ENCODE measurements around the gene AHNAK2.
"Not testable (repeated sequence)": the region's sequence is repeated elsewhere in the genome, so short reads cannot be mapped to it uniquely, and the experiment has no call there.

Gene AHNAK2

GRCh38 chr14:104948736-104949031 is 29.5 kb downstream of the AHNAK2 start:
- H3K27ac ChIP-seq (ENCODE audit: low read depth, low read length) = no peak overlapping the region
- H3K4me3 ChIP-seq (ENCODE audit: low read length) = no peak overlapping the region
- H3K27me3 ChIP-seq (ENCODE audit: control insufficient read depth, insufficient read depth, low read length) = no peaks in the 10 kb centered on the region
- no peak overlapping the region for H3K9ac ChIP-seq (ENCODE audit: low read length)
- no peaks in the 10 kb centered on the region for H3K4me1 ChIP-seq (ENCODE audit: control insufficient read depth, insufficient read depth, low read length)
- no peaks in the 10 kb centered on the region for H3K36me3 ChIP-seq (ENCODE audit: control insufficient read depth, insufficient read depth, low read length)

GRCh38 chr14:104947881-104948735 is 30.1 kb downstream of the AHNAK2 start:
- not testable (repeated sequence) for H3K36me3 ChIP-seq (ENCODE audit: control insufficient read depth, insufficient read depth, low read length); H3K27ac ChIP-seq (ENCODE audit: low read depth, low read length); H3K4me3 ChIP-seq (ENCODE audit: low read length); H3K27me3 ChIP-seq (ENCODE audit: control insufficient read depth, insufficient read depth, low read length); H3K9ac ChIP-seq (ENCODE audit: low read length); H3K4me1 ChIP-seq (ENCODE audit: control insufficient read depth, insufficient read depth, low read length)

- not testable (repeated sequence) for H3K36me3 ChIP-seq (ENCODE audit: control insufficient read depth, insufficient read depth, low read length); H3K27ac ChIP-seq (ENCODE audit: low read depth, low read length); H3K27me3 ChIP-seq (ENCODE audit: control insufficient read depth, insufficient read depth, low read length); H3K9ac ChIP-seq (ENCODE audit: low read length); H3K4me1 ChIP-seq (ENCODE audit: control insufficient read depth, insufficient read depth, low read length); H3K4me3 ChIP-seq (ENCODE audit: low read length)
These were observed 31.0 kb downstream of the AHNAK2 start for GRCh38 chr14:104947201-104947600.

- not testable (repeated sequence) for H3K4me3 ChIP-seq (ENCODE audit: low read length); H3K27ac ChIP-seq (ENCODE audit: low read depth, low read length); H3K4me1 ChIP-seq (ENCODE audit: control insufficient read depth, insufficient read depth, low read length); H3K27me3 ChIP-seq (ENCODE audit: control insufficient read depth, insufficient read depth, low read length); H3K36me3 ChIP-seq (ENCODE audit: control insufficient read depth, insufficient read depth, low read length); H3K9ac ChIP-seq (ENCODE audit: low read length)
These were observed 31.9 kb downstream of the AHNAK2 start for GRCh38 chr14:104945986-104946965.

- not testable (repeated sequence) for H3K36me3 ChIP-seq (ENCODE audit: control insufficient read depth, insufficient read depth, low read length); H3K4me1 ChIP-seq (ENCODE audit: control insufficient read depth, insufficient read depth, low read length); H3K27me3 ChIP-seq (ENCODE audit: control insufficient read depth, insufficient read depth, low read length); H3K27ac ChIP-seq (ENCODE audit: low read depth, low read length); H3K4me3 ChIP-seq (ENCODE audit: low read length); H3K9ac ChIP-seq (ENCODE audit: low read length)
These were observed 32.9 kb downstream of the AHNAK2 start for GRCh38 chr14:104945266-104945665.

- not testable (repeated sequence) for H3K36me3 ChIP-seq (ENCODE audit: control insufficient read depth, insufficient read depth, low read length); H3K27ac ChIP-seq (ENCODE audit: low read depth, low read length); H3K4me3 ChIP-seq (ENCODE audit: low read length); H3K4me1 ChIP-seq (ENCODE audit: control insufficient read depth, insufficient read depth, low read length); H3K9ac ChIP-seq (ENCODE audit: low read length); H3K27me3 ChIP-seq (ENCODE audit: control insufficient read depth, insufficient read depth, low read length)
These were observed 33.6 kb downstream of the AHNAK2 start for GRCh38 chr14:104944436-104945205.

- H3K4me3 ChIP-seq (ENCODE audit: low read length); H3K4me1 ChIP-seq (ENCODE audit: control insufficient read depth, insufficient read depth, low read length); H3K27me3 ChIP-seq (ENCODE audit: control insufficient read depth, insufficient read depth, low read length); H3K9ac ChIP-seq (ENCODE audit: low read length); H3K27ac ChIP-seq (ENCODE audit: low read depth, low read length): not testable (repeated sequence)
- peaks cover 10% of the 10 kb centered on the region for H3K36me3 ChIP-seq (ENCODE audit: control insufficient read depth, insufficient read depth, low read length)
These were observed 34.2 kb downstream of the AHNAK2 start for GRCh38 chr14:104944016-104944308.

GRCh38 chr14:104943216-104944015 is 34.8 kb downstream of the AHNAK2 start:
- peaks cover 11% of the 10 kb centered on the region for H3K36me3 ChIP-seq (ENCODE audit: control insufficient read depth, insufficient read depth, low read length)
- H3K9ac ChIP-seq (ENCODE audit: low read length) = not testable (repeated sequence)

GRCh38 chr14:104942586-104942985 is 35.6 kb downstream of the AHNAK2 start:
- H3K27me3 ChIP-seq (ENCODE audit: control insufficient read depth, insufficient read depth, low read length) = peaks cover 2% of the 10 kb centered on the region
- H3K36me3 ChIP-seq (ENCODE audit: control insufficient read depth, insufficient read depth, low read length) = peaks cover 11% of the 10 kb centered on the region
- H3K27ac ChIP-seq (ENCODE audit: low read depth, low read length) = no peak overlapping the region
- no peak overlapping the region for H3K4me3 ChIP-seq (ENCODE audit: low read length)
- H3K9ac ChIP-seq (ENCODE audit: low read length) = no peak overlapping the region
- no peaks in the 10 kb centered on the region for H3K4me1 ChIP-seq (ENCODE audit: control insufficient read depth, insufficient read depth, low read length)

More at GRCh38 chr14:104943216-104944015, 34.8 kb downstream of the AHNAK2 start:
- H3K4me3 ChIP-seq (ENCODE audit: low read length); H3K4me1 ChIP-seq (ENCODE audit: control insufficient read depth, insufficient read depth, low read length); H3K27ac ChIP-seq (ENCODE audit: low read depth, low read length); H3K27me3 ChIP-seq (ENCODE audit: control insufficient read depth, insufficient read depth, low read length): not testable (repeated sequence)

GRCh38 chr14:104941508-104942365 is 36.4 kb downstream of the AHNAK2 start:
- Histone ChIP-seq H3K9ac (ENCODE audit: low read length) (no peak overlapping the region), H3K36me3 (ENCODE audit: control insufficient read depth, insufficient read depth, low read length) (peaks cover 11% of the 10 kb centered on the region), H3K27me3 (ENCODE audit: control insufficient read depth, insufficient read depth, low read length) (peaks cover 2% of the 10 kb centered on the region), H3K4me1 (ENCODE audit: control insufficient read depth, insufficient read depth, low read length) (no peaks in the 10 kb centered on the region), H3K27ac (ENCODE audit: low read depth, low read length) (no peak overlapping the region), H3K4me3 (ENCODE audit: low read length) (no peak overlapping the region)

- no peak overlapping the region for H3K9ac ChIP-seq (ENCODE audit: low read length)
- peaks cover 2% of the 10 kb centered on the region for H3K27me3 ChIP-seq (ENCODE audit: control insufficient read depth, insufficient read depth, low read length)
- no peaks in the 10 kb centered on the region for H3K4me1 ChIP-seq (ENCODE audit: control insufficient read depth, insufficient read depth, low read length)
- peaks cover 11% of the 10 kb centered on the region for H3K36me3 ChIP-seq (ENCODE audit: control insufficient read depth, insufficient read depth, low read length)
- no peak overlapping the region for H3K27ac ChIP-seq (ENCODE audit: low read depth, low read length)
- no peak overlapping the region for H3K4me3 ChIP-seq (ENCODE audit: low read length)
These were observed 37.5 kb downstream of the AHNAK2 start for GRCh38 chr14:104940526-104941150.
